D341Med (cell line): ENCODE results near the gene TTC29.

Source experiments
- DNase-seq: peaks from one replicate; pipeline ENCODE4 v3.0.0; 2012; ENCODE audit warnings: low spot score

The TTC29 gene

GRCh38 chr4:146945556-146946374 is at the start of gene TTC29:
TTC29 (minus strand) TSS chr4:146945864; CDS start chr4:146939895, 5,969 bp downstream.
- peak; percentile 98 for DNase-seq

- DNase-seq: no peak
Measured at GRCh38 chr4:146981651-146982050, 36.0 kb upstream of the TTC29 start.

- no peak for DNase-seq
Measured at GRCh38 chr4:146978641-146979040, 33.0 kb upstream of the TTC29 start.

- no peak for DNase-seq
Measured at GRCh38 chr4:146976145-146976544, 30.5 kb upstream of the TTC29 start.

- DNase-seq: no peak
Measured at GRCh38 chr4:146975527-146975926, 29.9 kb upstream of the TTC29 start.

- no peak for DNase-seq
Measured at GRCh38 chr4:146975036-146975435, 29.4 kb upstream of the TTC29 start.

GRCh38 chr4:146972036-146972435 is 26.4 kb upstream of the TTC29 start:
- no peak for DNase-seq

- no peak for DNase-seq
Measured at GRCh38 chr4:146969126-146969525, 23.5 kb upstream of the TTC29 start.

- DNase-seq: no peak
Measured at GRCh38 chr4:146960634-146961033, 15.0 kb upstream of the TTC29 start.

- DNase-seq: no peak
Measured at GRCh38 chr4:146959692-146960091, 14.0 kb upstream of the TTC29 start.

- DNase-seq: no peak
Measured at GRCh38 chr4:146957237-146957636, 11.6 kb upstream of the TTC29 start.

- no peak for DNase-seq
Measured at GRCh38 chr4:146952896-146953295, 7.2 kb upstream of the TTC29 start.

- DNase-seq: no peak
Measured at GRCh38 chr4:146949559-146949958, 3.9 kb upstream of the TTC29 start.

GRCh38 chr4:146943691-146944375 is 1.8 kb downstream of the TTC29 start:
- DNase-seq: no peak

GRCh38 chr4:146932116-146932515 is 13.5 kb downstream of the TTC29 start:
- no peak for DNase-seq

GRCh38 chr4:146930673-146931072 is 15.0 kb downstream of the TTC29 start:
- DNase-seq: no peak

- DNase-seq: no peak
Measured at GRCh38 chr4:146927695-146928094, 18.0 kb downstream of the TTC29 start.

GRCh38 chr4:146916479-146917076 is 29.1 kb downstream of the TTC29 start:
- no peak for DNase-seq

GRCh38 chr4:146915132-146915531 is 30.5 kb downstream of the TTC29 start:
- DNase-seq: no peak

- no peak for DNase-seq
Measured at GRCh38 chr4:146900295-146900694, 45.4 kb downstream of the TTC29 start.

- no peak for DNase-seq
Measured at GRCh38 chr4:146890301-146890700, 55.4 kb downstream of the TTC29 start.

- no peak for DNase-seq
Measured at GRCh38 chr4:146883070-146883469, 62.6 kb downstream of the TTC29 start.

- no peak for DNase-seq
Measured at GRCh38 chr4:146857298-146857697, 88.4 kb downstream of the TTC29 start.
